Mucosa of stomach (tissue), 1 donor: Measurements from ENCODE around the gene AGPAT1.
"Not testable (repeated sequence)": the region's sequence is repeated elsewhere in the genome, so short reads cannot be mapped to it uniquely, and the experiment has no call there.

Experiments
- H3K27me3 ChIP-seq: one replicate; pipeline ENCODE4 v1.7.0; 2013; ENCODE audit warnings: mild to moderate bottlenecking, low read length; ENCODE audit not compliant: control insufficient read depth, insufficient read depth
- H3K36me3 ChIP-seq: one replicate; pipeline ENCODE4 v1.7.0; 2013; ENCODE audit warnings: low read length; ENCODE audit not compliant: control insufficient read depth, insufficient read depth
- H3K4me1 ChIP-seq: one replicate; pipeline ENCODE4 v1.7.0; 2013; ENCODE audit warnings: mild to moderate bottlenecking, low read length; ENCODE audit not compliant: control insufficient read depth, insufficient read depth
- H3K4me3 ChIP-seq: one replicate; pipeline ENCODE4 v1.7.0; 2013; ENCODE audit warnings: low read length
- H3K9ac ChIP-seq: one replicate; pipeline ENCODE4 v1.7.0; 2013; ENCODE audit warnings: mild to moderate bottlenecking, low read length, moderate library complexity
- H3K9me3 ChIP-seq: one replicate; pipeline ENCODE4 v1.7.0; 2013; ENCODE audit warnings: mild to moderate bottlenecking, low read length, moderate library complexity; ENCODE audit not compliant: control insufficient read depth
- donor health status: Pancreatic carcinoma.

Gene AGPAT1

GRCh38 chr6:32212076-32212760 lies 36.3 kb upstream of the AGPAT1 start:
- Histone ChIP-seq H3K4me1 (no peaks in the 10 kb centered on the region), H3K4me3 (no peak overlapping the region), H3K27me3 (no peaks in the 10 kb centered on the region), H3K36me3 (no peaks in the 10 kb centered on the region), H3K9me3 (no peaks in the 10 kb centered on the region), H3K9ac (no peak overlapping the region)

- H3K9me3 ChIP-seq, H3K36me3 ChIP-seq, H3K27me3 ChIP-seq, H3K9ac ChIP-seq, H3K4me3 ChIP-seq, H3K4me1 ChIP-seq: not testable (repeated sequence)
Measured at GRCh38 chr6:32211432-32211831, 35.5 kb upstream of the AGPAT1 start.

- no peak overlapping the region for H3K9ac ChIP-seq
- no peaks in the 10 kb centered on the region for H3K27me3 ChIP-seq
- no peaks in the 10 kb centered on the region for H3K36me3 ChIP-seq
- no peaks in the 10 kb centered on the region for H3K4me1 ChIP-seq
- H3K9me3 ChIP-seq = no peaks in the 10 kb centered on the region
- H3K4me3 ChIP-seq = no peak overlapping the region
Measured at GRCh38 chr6:32210191-32210601, 34.3 kb upstream of the AGPAT1 start.

GRCh38 chr6:32208996-32209395 lies 33.1 kb upstream of the AGPAT1 start:
- Histone ChIP-seq H3K4me1 (no peaks in the 10 kb centered on the region), H3K9ac (no peak overlapping the region), H3K4me3 (no peak overlapping the region), H3K9me3 (no peaks in the 10 kb centered on the region), H3K36me3 (no peaks in the 10 kb centered on the region), H3K27me3 (no peaks in the 10 kb centered on the region)

- H3K27me3 ChIP-seq = peaks cover 3% of the 10 kb centered on the region
Measured at GRCh38 chr6:32204268-32204715, 28.4 kb upstream of the AGPAT1 start.

GRCh38 chr6:32203426-32204267 lies 27.8 kb upstream of the AGPAT1 start:
- Histone ChIP-seq H3K4me1 (no peaks in the 10 kb centered on the region), H3K9ac (no peak overlapping the region), H3K36me3 (no peaks in the 10 kb centered on the region), H3K9me3 (no peaks in the 10 kb centered on the region), H3K27me3 (peaks cover 3% of the 10 kb centered on the region), H3K4me3 (no peak overlapping the region)

More at GRCh38 chr6:32204268-32204715, 28.4 kb upstream of the AGPAT1 start:
- Histone ChIP-seq H3K9ac (no peak overlapping the region), H3K4me1 (no peaks in the 10 kb centered on the region), H3K9me3 (no peaks in the 10 kb centered on the region), H3K4me3 (no peak overlapping the region), H3K36me3 (no peaks in the 10 kb centered on the region)

- H3K4me3 ChIP-seq = no peak overlapping the region
- H3K4me1 ChIP-seq = peaks cover 3% of the 10 kb centered on the region
- no peak overlapping the region for H3K9ac ChIP-seq
- no peaks in the 10 kb centered on the region for H3K36me3 ChIP-seq
- no peaks in the 10 kb centered on the region for H3K9me3 ChIP-seq
- H3K27me3 ChIP-seq = peaks cover 3% of the 10 kb centered on the region
Measured at GRCh38 chr6:32202186-32202585, 26.3 kb upstream of the AGPAT1 start.

- no peaks in the 10 kb centered on the region for H3K36me3 ChIP-seq
- no peaks in the 10 kb centered on the region for H3K9me3 ChIP-seq
- H3K27me3 ChIP-seq = peaks cover 3% of the 10 kb centered on the region
- no peak overlapping the region for H3K9ac ChIP-seq
- H3K4me3 ChIP-seq = no peak overlapping the region
- H3K4me1 ChIP-seq = peaks cover 8% of the 10 kb centered on the region
Measured at GRCh38 chr6:32200711-32201475, 25.0 kb upstream of the AGPAT1 start.

- peaks cover 18% of the 10 kb centered on the region for H3K4me1 ChIP-seq
- H3K4me3 ChIP-seq = no peak overlapping the region
- peaks cover 3% of the 10 kb centered on the region for H3K27me3 ChIP-seq
- H3K36me3 ChIP-seq = no peaks in the 10 kb centered on the region
- no peak overlapping the region for H3K9ac ChIP-seq
- H3K9me3 ChIP-seq = no peaks in the 10 kb centered on the region
Measured at GRCh38 chr6:32198866-32199265, 23.0 kb upstream of the AGPAT1 start.

GRCh38 chr6:32198345-32198696 lies 22.4 kb upstream of the AGPAT1 start:
- H3K9ac ChIP-seq = no peak overlapping the region
- no peaks in the 10 kb centered on the region for H3K9me3 ChIP-seq
- peaks cover 3% of the 10 kb centered on the region for H3K27me3 ChIP-seq
- no peaks in the 10 kb centered on the region for H3K36me3 ChIP-seq
- no peak overlapping the region for H3K4me3 ChIP-seq
- peaks cover 18% of the 10 kb centered on the region for H3K4me1 ChIP-seq

GRCh38 chr6:32196682-32197616 lies 21.1 kb upstream of the AGPAT1 start:
- Histone ChIP-seq H3K36me3 (no peaks in the 10 kb centered on the region), H3K27me3 (peaks cover 2% of the 10 kb centered on the region), H3K4me1 (peaks cover 30% of the 10 kb centered on the region), H3K4me3 (peak overlapping the region; percentile 94), H3K9me3 (no peaks in the 10 kb centered on the region), H3K9ac (peak overlapping the region; percentile 97)
